Activated CD8-positive, alpha-beta memory T cell treated with anti-CD3 and anti-CD28 coated beads for 36 hours (primary cell): ENCODE results near the gene EMC9. TPM values are rescaled to one million over a fixed set of nuclear protein-coding genes. Genes with fewer than 3 reads are reported as not detected.

Experiments used
- CTCF ChIA-PET: fragments of 350-600 bp; sonication (Branson Sonifier 250); formaldehyde crosslinking; loops from one replicate; lab custom pipeline; 2021; ENCODE audit warnings: antibody characterized with exemption; lab: Charles Lee
- POLR2A ChIA-PET: fragments of 350-600 bp; sonication (Branson Sonifier 250); formaldehyde crosslinking; loops from one replicate; lab custom pipeline; 2021; ENCODE audit warnings: antibody characterized with exemption; lab: Charles Lee
- total RNA-seq, 2 experiments: library from RNA; stranded (reverse); gene quantifications; one replicate each; pipeline ENCODE4 v1.2.3, GENCODE V29; 2021

The EMC9 gene, protein sequence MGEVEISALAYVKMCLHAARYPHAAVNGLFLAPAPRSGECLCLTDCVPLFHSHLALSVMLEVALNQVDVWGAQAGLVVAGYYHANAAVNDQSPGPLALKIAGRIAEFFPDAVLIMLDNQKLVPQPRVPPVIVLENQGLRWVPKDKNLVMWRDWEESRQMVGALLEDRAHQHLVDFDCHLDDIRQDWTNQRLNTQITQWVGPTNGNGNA
- total RNA-seq, result 10 to 100 TPM; 38.5 to 38.9 TPM

DNA sequence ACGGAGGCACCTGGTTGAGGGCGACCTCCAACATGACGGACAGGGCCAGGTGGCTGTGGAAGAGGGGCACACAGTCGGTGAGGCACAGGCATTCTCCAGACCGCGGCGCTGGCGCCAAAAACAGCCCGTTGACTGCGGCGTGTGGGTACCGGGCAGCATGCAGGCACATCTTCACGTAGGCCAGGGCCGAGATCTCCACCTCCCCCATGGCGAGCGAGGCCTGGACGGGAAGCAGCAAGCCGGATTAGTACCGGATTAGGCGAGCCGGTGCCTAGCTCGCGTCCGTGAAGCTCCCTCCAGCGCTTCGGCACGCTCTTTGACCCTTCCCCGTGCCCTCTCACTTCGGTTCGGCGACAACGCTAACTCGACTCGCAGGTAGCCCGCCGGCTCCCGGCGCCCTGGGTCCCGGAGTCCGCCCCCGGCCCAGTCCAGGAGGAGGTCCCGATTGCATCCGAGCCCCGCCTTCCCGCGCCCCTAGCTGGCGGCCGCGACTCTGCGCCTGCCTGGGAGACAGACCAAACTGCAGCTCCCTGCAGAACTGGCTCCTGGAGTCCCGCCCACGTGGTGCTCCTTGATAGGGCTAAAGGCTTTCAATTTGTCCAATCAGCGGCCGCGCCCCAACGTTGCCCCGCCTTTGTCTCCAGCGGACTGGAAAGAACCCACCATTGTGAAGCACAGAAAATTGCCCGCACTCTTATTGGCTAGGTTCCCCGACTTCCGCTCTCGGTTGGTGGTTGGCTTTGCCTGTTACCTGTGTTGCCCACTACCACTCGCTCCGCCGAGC lies at the start of gene EMC9:
TSS of gene EMC9 (minus strand) at position 495 of the 784 bp plus-strand sequence. CDS start at position 208, 287 bp downstream.
- ChIA-PET CTCF (interaction anchor here (0.6 to 1.6 kb wide), 4 partner anchors 20 to 50 kb away, joined by 3 to 5 read pairs (median 5); partner anchors contain the start of genes DCAF11 and IRF9), POLR2A (interaction anchor here (1.0 to 1.7 kb wide), 5 partner anchors 9 to 102 kb away, joined by 3 to 8 read pairs (median 4); partner anchors contain the start of genes DCAF11, IRF9, NRL and TINF2)

DNA sequence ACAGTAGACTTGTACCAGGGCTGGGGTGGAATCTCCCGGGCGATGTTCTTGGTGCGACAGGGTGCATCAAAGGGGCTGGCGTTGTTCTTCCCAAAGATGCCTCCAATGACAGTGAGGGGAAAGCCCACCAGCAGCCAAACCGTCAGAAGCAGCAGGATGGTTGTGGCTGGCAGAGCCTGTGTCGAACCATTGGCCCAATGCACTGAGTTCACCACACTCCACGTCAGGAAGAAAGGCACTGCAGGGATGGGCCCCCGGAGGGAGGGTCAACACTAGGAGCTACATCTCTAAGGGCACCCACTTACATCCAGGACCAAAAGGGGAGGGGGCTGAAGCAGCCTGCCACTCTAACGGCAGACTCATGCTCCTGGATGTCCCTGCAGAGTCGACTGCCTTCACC lies 49.0 kb upstream of the EMC9 start:
- ChIA-PET CTCF (interaction anchor here (0.7 to 1.1 kb wide), 3 partner anchors 29 to 51 kb away, joined by 3 to 4 read pairs (median 4); partner anchors contain the start of genes EMC9 and IRF9), POLR2A (no interaction called here)

DNA sequence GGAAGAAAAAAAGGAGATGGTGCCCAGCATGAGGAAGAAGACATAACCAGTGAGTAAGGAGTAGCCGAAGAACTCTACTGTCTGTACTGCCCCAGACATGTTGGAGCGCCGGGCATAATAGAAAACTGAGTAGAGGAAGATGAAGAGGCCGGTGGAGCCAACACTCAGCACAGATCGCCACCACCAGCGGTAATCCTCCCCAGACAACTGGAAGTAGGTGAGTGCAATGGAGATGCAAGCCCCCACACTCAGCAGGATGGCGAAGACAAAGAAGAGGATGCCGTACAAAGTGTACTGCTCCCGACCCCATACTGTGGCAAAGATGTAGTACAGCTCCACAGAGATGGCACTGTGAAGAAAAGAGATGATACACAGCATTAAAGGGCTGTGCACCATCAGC lies 48.1 kb upstream of the EMC9 start:
- ChIA-PET CTCF (interaction anchor here (0.8 to 1.6 kb wide), 3 partner anchors 27 to 136 kb away, joined by 3 to 5 read pairs (median 4); partner anchors contain the start of gene MDP1), POLR2A (interaction anchor here (0.6 to 3.3 kb wide), 4 partner anchors 10 to 42 kb away, joined by 3 to 15 read pairs (median 4); partner anchors contain the start of genes CHMP4A, IRF9 and RNF31)

DNA sequence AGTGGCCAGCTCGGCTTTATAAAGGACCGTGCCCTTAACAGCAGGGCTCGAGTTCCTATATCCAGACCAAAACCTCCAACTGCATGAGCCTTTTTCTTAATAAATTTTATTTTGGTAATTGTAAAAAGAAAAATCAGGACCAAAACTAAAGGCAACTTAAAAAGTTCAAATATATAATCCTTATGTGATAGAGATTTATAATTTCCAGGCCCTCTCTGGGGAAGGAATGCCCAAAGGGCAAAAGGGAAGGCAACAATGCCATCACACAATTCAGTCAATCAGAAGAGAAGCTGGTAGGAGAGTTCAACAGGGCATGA lies 47.6 kb upstream of the EMC9 start:
- CTCF ChIA-PET, result interaction anchor here (0.8 to 1.6 kb wide), 5 partner anchors 27 to 135 kb away, joined by 3 to 5 read pairs (median 4); partner anchors contain the start of genes IRF9 and MDP1

DNA sequence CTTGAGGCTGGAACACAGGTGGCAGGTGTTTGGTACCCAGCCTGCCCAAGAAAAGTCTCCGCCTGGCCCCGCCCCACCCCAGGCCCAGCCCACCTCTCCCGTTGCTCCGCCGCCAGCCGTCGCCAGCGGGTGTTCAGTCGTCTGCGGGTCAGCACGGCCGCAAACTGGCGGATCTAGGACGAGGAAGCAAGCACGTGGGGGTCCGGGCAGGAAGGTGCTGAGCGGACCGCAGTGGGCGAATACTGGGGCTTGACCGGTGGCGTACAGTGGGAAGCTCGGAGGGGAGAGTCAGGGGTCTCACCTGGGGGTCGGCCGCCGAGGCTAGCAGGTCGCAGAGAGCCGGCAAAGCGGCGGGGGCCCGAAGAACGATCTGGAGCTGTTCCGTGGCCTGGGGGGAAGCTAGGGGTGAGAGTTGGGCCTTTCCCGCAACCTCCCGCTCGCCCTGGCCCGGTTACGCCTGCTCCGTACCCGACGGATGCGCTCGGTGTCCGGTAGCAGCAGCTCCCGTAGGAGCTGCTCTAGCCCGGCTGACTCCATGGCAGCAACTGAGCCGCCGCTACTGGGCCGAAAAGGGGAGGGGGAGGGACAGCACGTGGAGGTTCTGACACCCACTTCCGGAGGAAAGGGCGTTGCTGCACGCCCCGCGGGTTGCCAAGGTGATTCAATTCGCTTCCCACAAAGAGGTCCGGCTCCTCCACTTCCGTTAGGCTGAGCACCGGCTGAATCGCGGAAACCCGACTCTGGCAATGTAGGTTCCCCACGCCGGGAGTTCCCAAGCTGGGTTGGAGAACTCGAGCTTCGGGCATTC lies 47.1 kb upstream of the EMC9 start, which contains the start of gene IPO4:
TSS of gene IPO4 (minus strand) at position 566 of the 808 bp plus-strand sequence. CDS start at position 537, 29 bp downstream.
- POLR2A ChIA-PET, result interaction anchor here (0.6 to 3.3 kb wide), 5 partner anchors 9 to 108 kb away, joined by 3 to 15 read pairs (median 4); partner anchors contain the start of genes CHMP4A, IRF9 and RNF31
- CTCF ChIA-PET, result interaction anchor here (0.7 to 1.6 kb wide), 6 partner anchors 10 to 134 kb away, joined by 3 to 5 read pairs (median 4); partner anchors contain the start of genes IRF9 and MDP1

More for the DNA sequence above, 47.6 kb upstream of the EMC9 start:
- POLR2A ChIA-PET, result interaction anchor here (0.6 to 3.3 kb wide), 4 partner anchors 9 to 42 kb away, joined by 3 to 15 read pairs (median 4); partner anchors contain the start of genes CHMP4A, IRF9 and RNF31

DNA sequence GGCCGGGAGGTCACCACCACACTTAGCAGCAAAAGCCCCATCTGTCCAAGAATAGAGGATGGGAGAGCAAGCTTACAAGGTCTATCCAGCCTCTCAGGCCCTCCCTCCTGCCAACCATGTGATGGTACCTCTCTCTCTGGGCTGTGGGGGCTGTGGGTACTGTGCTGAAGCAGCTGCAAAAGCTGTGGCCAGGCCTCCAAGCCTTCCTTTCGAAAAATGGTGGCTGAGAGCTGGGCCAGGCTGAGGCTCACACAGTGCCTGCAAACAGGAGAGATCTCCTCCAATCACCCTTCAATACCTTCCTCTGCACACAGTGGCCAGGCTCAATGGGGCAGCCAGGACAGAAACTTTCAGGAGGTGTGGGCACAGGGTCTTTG lies 46.1 kb upstream of the EMC9 start:
- ChIA-PET CTCF (interaction anchor here (1.2 kb wide), 1 partner anchor 26 kb away, joined by 9 read pairs; the partner anchor contains the start of gene IRF9), POLR2A (interaction anchor here (3.3 kb wide), 1 partner anchor 26 kb away, joined by 15 read pairs; the partner anchor contains the start of gene IRF9)

DNA sequence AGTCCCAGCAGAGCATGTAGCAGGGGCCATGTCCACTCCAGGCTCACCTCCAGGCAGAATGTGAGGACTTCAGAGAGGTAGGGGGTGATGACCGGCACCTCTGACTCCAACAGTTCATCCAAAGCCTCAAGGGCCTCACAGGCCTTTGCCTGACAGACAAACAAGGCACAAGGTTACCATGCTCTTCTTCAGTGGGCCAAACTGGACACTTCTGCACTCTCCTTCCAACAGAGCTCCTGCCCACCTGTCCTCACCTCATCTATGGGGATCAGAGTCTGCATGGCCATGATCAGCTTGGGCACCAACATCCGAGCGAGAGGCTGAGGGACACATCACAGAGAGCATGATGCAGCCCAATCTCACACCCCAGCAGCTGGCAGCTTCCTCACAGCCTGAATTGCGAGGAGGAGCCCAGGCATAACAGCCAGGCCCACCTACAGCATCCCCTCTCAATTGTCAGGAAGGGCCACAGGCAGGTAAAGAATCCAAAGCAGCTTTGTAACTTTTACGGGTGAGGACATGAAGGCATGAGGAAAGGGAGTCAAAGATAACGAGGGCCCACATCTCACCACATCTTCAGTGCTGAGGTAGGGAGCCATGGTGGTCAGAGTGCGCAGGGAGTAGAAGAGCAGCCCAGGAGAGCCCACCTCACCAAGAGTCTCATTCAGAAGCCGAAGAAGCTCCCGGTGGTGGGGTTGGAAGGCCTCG lies 45.6 kb upstream of the EMC9 start:
- POLR2A ChIA-PET, result interaction anchor here (0.6 to 3.3 kb wide), 4 partner anchors 9 to 121 kb away, joined by 3 to 15 read pairs (median 6); partner anchors contain the start of genes IRF9 and TM9SF1
- CTCF ChIA-PET, result interaction anchor here (0.6 to 1.9 kb wide), 3 partner anchors 26 to 41 kb away, joined by 3 to 11 read pairs (median 9); partner anchors contain the start of gene IRF9

DNA sequence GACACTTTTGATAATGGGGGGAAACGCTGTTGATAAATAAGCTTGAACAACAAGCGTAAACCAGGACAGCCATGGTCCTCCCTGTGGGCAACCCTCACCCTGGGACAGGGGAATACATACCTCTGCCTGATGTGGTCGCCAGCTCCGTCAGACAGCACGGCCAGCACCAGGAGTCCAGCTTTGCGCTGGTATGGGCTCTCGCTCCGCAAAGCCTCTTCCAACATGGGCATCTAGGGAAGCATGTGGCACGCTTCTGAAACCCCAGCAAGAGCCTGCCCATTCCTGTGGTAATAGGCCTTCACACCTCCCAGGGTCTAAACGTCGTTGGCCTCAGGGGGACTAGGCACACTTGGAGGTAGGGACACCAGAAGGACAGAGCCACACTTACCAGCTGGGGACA lies 44.4 kb upstream of the EMC9 start:
- ChIA-PET CTCF (interaction anchor here (1.3 to 1.9 kb wide), 2 partner anchors 10 to 25 kb away, joined by 3 to 11 read pairs; partner anchors contain the start of genes IRF9 and TM9SF1), POLR2A (no interaction called here)

DNA sequence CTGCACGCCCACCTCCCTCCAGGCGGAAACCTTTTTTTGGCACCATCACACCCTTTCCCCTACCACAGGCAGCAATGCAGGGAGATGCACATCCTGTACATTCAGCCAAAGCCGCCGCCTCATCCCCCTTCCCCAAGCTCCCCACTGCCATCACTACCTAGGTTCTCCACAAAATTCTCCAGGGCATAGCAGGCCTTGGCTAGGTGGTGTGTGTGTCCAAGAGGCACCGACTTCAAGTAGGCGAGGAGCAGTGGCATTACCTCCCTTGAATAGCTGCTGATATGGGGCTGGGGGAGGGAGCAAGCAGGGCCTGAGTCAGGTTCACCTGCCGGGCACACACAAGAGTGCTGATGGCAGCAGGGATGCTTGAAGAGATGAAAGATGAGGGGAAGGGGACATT lies 43.6 kb upstream of the EMC9 start:
- ChIA-PET POLR2A (no interaction called here), CTCF (interaction anchor here (1.3 to 1.9 kb wide), 2 partner anchors 11 to 24 kb away, joined by 3 to 11 read pairs; partner anchors contain the start of genes IRF9 and TM9SF1)

DNA sequence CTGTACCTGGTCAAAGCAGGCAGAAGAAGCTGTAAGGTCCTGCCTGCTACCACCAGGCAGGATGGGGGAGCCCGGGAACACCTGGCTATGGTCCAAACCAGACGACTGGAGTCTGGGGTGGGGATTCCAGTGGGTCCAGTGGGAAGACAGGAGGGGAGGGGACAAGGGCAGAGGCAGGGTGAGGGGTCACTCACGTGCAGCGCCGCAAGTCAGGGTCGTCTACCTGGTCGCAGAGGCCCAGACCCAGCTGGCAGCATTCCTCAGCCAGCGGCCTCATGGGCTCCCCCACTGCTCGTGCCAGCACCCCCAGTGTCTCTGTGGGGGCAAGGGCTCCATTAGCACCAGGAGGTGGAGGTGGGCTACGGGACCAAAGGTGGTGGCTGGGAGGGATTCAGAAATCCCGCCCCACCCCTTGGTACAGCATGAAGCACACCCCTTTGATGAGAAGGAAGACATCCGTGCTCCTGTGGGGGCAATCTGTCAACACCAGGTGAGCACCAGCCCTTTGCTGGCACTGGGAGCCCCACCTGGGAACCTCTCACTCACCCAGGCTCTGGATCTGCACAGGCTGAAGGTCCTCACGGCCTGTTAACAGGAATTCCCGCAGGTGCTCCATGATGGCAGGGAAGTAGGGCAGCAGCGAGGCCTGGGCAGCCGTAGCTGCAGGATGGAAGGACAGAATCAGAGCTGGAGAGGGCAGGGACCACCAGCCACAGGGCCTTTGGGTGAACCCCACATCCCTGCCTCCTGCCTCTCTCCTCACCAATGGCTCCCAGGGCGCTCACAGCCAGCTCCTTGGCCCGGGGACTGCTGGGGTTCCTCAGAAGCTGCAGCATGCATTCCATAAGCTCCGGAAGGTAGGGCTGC lies 42.9 kb upstream of the EMC9 start:
- ChIA-PET CTCF (interaction anchor here (1.3 to 1.5 kb wide), 2 partner anchors 11 to 124 kb away, joined by 3 to 4 read pairs; partner anchors contain the start of genes CIDEB and TM9SF1), POLR2A (no interaction called here)

DNA sequence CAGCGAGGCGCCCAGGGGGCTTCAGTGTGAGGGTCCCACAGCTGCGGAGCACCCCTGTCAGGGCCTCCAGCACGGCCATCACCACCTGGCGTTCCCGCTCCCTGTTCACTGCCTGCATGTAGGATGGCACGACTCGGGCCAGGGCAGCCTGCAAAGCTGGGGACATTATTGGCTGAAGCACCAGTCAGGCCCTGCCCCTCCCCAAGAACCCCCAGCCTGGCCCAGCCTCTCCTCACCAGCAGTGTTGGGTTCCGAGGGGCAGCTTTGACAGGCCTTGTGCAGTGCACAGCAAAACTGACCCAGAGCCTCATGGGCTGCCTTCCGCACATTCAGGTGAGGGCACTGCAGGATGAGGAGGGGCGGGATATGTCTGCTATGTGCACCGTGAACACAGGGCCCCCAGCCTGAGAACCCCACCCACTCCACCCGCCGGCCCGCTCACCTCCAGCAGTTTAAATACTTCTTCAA lies 41.7 kb upstream of the EMC9 start:
- ChIA-PET POLR2A (no interaction called here), CTCF (interaction anchor here (1.3 to 1.5 kb wide), 2 partner anchors 21 to 125 kb away, joined by 4 read pairs; partner anchors contain the start of genes CIDEB and IRF9)

DNA sequence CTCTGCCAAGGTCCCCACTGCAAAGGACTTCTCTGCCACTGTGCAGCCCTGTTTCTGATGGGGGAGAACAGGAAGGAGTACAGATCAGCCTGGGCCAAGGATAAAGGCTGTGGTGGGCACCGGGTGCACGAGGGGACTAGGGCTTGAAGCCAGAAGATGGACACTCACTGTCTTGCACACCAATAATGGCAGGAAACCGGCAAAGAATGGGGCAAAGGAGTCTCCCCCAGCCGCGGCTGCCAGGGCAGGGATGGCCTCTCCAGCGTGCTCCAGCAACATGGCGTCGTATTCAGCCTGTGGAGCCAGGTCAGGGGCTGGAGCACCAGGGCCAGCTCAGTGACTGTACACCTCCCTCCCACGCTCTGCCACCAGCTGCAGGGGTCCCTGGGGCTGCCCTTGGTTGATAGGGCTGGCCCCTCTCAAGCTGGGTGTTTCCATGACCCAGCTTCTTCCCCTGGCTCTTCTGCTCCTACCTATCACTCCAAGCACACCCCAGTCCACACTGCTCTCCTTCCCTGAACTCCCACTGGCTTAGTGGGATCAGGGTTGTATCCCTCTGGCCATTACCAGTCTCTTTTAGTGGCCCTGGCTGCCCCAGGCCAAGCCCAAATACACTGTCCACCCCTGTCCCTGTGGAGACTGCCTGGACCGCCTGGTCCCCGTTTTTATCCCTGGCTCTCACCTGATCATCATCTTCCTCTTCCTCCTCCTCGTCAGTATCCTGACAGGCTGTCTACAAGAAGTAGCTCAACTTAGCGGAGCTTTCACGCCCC lies 40.9 kb upstream of the EMC9 start:
- CTCF ChIA-PET, result interaction anchor here (1.3 kb wide), 1 partner anchor 20 kb away, joined by 4 read pairs; the partner anchor contains the start of gene IRF9
- POLR2A ChIA-PET, result interaction anchor here (0.9 kb wide), 1 partner anchor 25 kb away, joined by 3 read pairs; no protein-coding TSS in a partner anchor

DNA sequence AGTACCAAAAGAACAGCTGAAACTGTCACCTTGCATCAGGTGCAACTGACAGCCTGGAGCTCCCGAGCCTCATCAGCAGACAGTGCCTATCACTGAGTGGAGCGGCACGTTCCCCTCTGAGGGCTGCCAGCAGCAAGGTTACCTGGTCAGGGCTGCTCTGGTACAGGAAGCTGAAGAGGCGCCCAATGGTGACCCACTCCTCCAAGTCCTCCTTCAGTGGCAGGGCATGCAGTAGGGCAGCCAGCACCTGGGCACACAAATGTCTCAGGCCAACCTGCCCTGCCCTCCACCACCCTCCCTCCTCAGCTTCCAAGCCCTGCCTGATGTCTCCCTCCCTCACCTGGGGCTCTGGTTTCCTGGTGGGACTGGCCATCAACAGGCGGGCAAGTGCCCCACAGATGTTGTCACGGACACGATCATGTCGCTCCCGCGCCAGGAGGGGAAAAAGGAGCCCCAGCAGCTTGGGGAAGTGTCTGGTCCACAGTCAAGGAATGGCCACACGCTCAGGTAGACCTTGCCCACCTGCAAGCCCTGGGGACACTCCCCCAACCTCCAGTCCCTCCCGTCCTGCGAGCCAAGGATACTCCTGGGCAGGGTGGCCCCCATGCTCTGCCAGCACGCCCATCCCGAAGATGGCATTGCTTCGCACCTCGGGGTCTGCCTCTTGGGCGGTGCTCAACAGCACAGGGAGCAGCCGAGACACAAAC lies 40.1 kb upstream of the EMC9 start:
- ChIA-PET CTCF (interaction anchor here (1.2 kb wide), 1 partner anchor 21 kb away, joined by 5 read pairs; the partner anchor contains the start of gene IRF9), POLR2A (interaction anchor here (0.9 to 1.7 kb wide), 2 partner anchors 17 to 26 kb away, joined by 3 to 5 read pairs; no protein-coding TSS in a partner anchor)
